Loucy (cell line): ENCODE data around the gene C1QTNF9B.
"Not testable (repeated sequence)": the region's sequence is repeated elsewhere in the genome, so short reads cannot be mapped to it uniquely, and the experiment has no call there.

Experiments
- H2AFZ ChIP-seq: fragments of 200-600 bp; sonication (generic); 2 replicates; pipeline ENCODE4 v1.6.0; 2016; ENCODE audit warnings: antibody characterized with exemption, mild to moderate bottlenecking, low read length, moderate library complexity
- H3F3A ChIP-seq: fragments of 200-600 bp; 2 replicates; pipeline ENCODE4 v1.6.0; 2016; ENCODE audit warnings: antibody characterized with exemption, low read depth, mild to moderate bottlenecking
- H3K27me3 ChIP-seq: fragments of 200-600 bp; sonication (generic); 2 replicates; pipeline ENCODE4 v1.6.1; 2014; ENCODE audit warnings: low read length, mild to moderate bottlenecking; ENCODE audit not compliant: insufficient read depth, poor library complexity, severe bottlenecking
- H3K36me3 ChIP-seq: fragments of 200-600 bp; sonication (generic); 2 replicates; pipeline ENCODE4 v1.6.1; 2016; ENCODE audit warnings: low read length; ENCODE audit not compliant: insufficient read depth
- H3K4me1 ChIP-seq: fragments of 200-600 bp; sonication (generic); 2 replicates; pipeline ENCODE4 v1.5.1; 2014; ENCODE audit warnings: low read length, mild to moderate bottlenecking; ENCODE audit not compliant: insufficient read depth, poor library complexity, severe bottlenecking
- H3K4me2 ChIP-seq: fragments of 200-600 bp; sonication (generic); 2 replicates; pipeline ENCODE4 v1.6.0; 2014; ENCODE audit warnings: antibody characterized with exemption, low read length, low read depth, mild to moderate bottlenecking; ENCODE audit not compliant: poor library complexity, severe bottlenecking
- H3K4me3 ChIP-seq: fragments of 200-600 bp; sonication (generic); 2 replicates; pipeline ENCODE4 v1.5.1; 2014; ENCODE audit warnings: low read length, mild to moderate bottlenecking, mixed read lengths; ENCODE audit not compliant: poor library complexity, severe bottlenecking
- H3K79me2 ChIP-seq: fragments of 200-600 bp; sonication (generic); 2 replicates; pipeline ENCODE4 v1.6.1; 2014; ENCODE audit warnings: low read length; ENCODE audit not compliant: insufficient read depth
- H3K9ac ChIP-seq: fragments of 200-600 bp; sonication (generic); 2 replicates; pipeline ENCODE4 v1.6.0; 2014; ENCODE audit warnings: mild to moderate bottlenecking, low read depth, low read length, moderate library complexity; ENCODE audit not compliant: poor library complexity, severe bottlenecking
- H3K9me2 ChIP-seq: fragments of 200-600 bp; sonication (generic); replicated peaks from 2 replicates; pipeline ENCODE4 v1.6.1; 2016; ENCODE audit warnings: low read depth, low read length, mixed read lengths
- H3K9me3 ChIP-seq: fragments of 200-600 bp; sonication (generic); 2 replicates; pipeline ENCODE4 v1.6.1; 2014; ENCODE audit warnings: mild to moderate bottlenecking, antibody characterized with exemption, low read length, low read depth; ENCODE audit not compliant: insufficient read depth
- H4K20me1 ChIP-seq: fragments of 200-600 bp; sonication (generic); 2 replicates; pipeline ENCODE4 v1.6.0; 2014; ENCODE audit warnings: antibody characterized with exemption, low read length, mild to moderate bottlenecking; ENCODE audit not compliant: insufficient read depth, poor library complexity, severe bottlenecking
- EZH2phosphoT487 ChIP-seq: fragments of 200-600 bp; IDR thresholded peaks from 2 replicates; pipeline ENCODE4 v1.6.1; 2018; ENCODE audit warnings: antibody characterized with exemption, mild to moderate bottlenecking, moderate library complexity, borderline replicate concordance
- TF ChIP-seq, protein P1 (sequence below): fragments of 200-600 bp; sonication (generic); conservative IDR thresholded peaks from 2 replicates; pipeline ENCODE4 v1.5.1; 2014; ENCODE audit warnings: mild to moderate bottlenecking, antibody characterized with exemption, low read length

The C1QTNF9B gene

DNA sequence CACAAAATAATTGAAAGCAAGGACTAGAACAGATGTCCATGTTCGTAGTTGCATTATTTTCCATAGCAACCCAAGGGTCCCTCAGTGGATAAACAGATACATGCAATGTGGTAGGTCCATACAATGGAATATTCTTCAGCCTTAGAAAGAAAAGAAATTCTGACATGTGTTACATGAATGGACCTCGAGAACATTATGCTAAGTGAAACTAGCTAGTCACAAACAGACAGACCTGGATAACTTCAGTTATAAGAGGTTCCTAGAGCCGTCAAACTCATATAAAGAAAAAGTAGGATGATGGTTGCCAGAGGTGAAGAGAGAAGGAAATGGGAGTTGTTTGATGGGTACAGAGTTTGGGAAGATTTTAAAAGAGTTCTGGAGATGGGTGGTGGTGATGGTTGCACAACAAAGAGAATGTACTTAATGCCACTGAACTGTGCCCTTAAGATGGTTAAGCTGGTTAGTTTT lies at the start of gene C1QTNF9B:
TSS of gene C1QTNF9B (minus strand) at position 51 of the 468 bp plus-strand sequence.
- H3K4me2 ChIP-seq, H3K9me3 ChIP-seq, H3K27me3 ChIP-seq, H3F3A ChIP-seq, H3K4me3 ChIP-seq, H2AFZ ChIP-seq, H3K4me1 ChIP-seq, H3K36me3 ChIP-seq, H3K79me2 ChIP-seq, H4K20me1 ChIP-seq, H3K9ac ChIP-seq, H3K9me2 ChIP-seq: not testable (repeated sequence)

DNA sequence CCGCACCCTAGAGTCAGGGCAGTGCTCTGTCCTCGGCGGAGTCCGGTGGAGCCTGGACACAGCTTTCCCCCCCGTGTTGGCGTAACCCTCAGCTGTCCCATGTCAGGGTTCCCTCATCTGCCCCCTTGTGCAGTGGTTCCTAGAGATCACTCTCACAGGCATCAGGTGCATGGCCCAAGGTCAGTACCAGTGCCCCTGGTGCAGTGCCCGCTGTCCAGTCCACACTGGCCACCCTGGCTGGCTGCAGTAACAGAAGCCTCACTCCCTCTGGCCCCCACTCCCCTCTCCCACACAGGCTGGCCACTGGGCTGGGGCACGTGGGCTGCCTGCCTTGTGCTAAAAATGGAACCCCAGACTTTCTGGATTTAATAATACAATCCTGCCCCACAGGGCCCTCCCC lies 49.6 kb upstream of the C1QTNF9B start:
- Histone ChIP-seq H3K9me2 (no peaks in the 10 kb centered on the region), H3K4me1 (no peaks in the 10 kb centered on the region), H3K4me3 (no peak overlapping the region), H3K27me3 (no peaks in the 10 kb centered on the region), H3K9me3 (no peaks in the 10 kb centered on the region), H3K36me3 (no peaks in the 10 kb centered on the region), H3F3A (no peaks in the 10 kb centered on the region), H2AFZ (no peak overlapping the region), H3K9ac (no peak overlapping the region), H4K20me1 (no peaks in the 10 kb centered on the region), H3K79me2 (no peaks in the 10 kb centered on the region), H3K4me2 (no peak overlapping the region)
- TF ChIP-seq, protein P1, sequence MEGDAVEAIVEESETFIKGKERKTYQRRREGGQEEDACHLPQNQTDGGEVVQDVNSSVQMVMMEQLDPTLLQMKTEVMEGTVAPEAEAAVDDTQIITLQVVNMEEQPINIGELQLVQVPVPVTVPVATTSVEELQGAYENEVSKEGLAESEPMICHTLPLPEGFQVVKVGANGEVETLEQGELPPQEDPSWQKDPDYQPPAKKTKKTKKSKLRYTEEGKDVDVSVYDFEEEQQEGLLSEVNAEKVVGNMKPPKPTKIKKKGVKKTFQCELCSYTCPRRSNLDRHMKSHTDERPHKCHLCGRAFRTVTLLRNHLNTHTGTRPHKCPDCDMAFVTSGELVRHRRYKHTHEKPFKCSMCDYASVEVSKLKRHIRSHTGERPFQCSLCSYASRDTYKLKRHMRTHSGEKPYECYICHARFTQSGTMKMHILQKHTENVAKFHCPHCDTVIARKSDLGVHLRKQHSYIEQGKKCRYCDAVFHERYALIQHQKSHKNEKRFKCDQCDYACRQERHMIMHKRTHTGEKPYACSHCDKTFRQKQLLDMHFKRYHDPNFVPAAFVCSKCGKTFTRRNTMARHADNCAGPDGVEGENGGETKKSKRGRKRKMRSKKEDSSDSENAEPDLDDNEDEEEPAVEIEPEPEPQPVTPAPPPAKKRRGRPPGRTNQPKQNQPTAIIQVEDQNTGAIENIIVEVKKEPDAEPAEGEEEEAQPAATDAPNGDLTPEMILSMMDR = no peak
- TF ChIP-seq EZH2phosphoT487 = no peak

DNA sequence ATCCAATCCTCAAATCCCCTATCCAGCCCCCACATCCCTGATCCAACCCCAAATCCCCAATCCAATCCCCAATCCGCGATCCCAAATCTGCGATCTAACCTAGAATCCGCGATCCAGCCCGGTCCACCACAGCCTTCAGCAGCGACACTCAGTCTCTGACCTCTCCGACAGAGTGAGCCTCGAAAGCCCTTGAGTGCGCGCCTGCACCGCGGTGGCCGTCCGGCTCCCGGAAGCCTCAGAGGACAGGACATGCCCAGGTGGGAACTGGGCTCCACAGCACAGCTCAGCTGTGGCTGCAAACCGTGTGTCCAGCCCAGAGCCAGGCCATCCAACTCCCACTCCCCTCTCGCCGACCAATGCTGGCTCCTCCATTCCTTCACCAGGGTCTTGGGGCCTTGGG lies 48.8 kb upstream of the C1QTNF9B start:
- no peaks in the 10 kb centered on the region for H3K4me1 ChIP-seq
- H3F3A ChIP-seq = no peaks in the 10 kb centered on the region
- H3K36me3 ChIP-seq = no peaks in the 10 kb centered on the region
- no peaks in the 10 kb centered on the region for H3K79me2 ChIP-seq
- TF ChIP-seq, protein P1 = no peak
- TF ChIP-seq EZH2phosphoT487 = no peak
- H2AFZ ChIP-seq = no peak overlapping the region
- no peaks in the 10 kb centered on the region for H3K9me3 ChIP-seq
- H3K9ac ChIP-seq = no peak overlapping the region
- H3K27me3 ChIP-seq = no peaks in the 10 kb centered on the region
- no peak overlapping the region for H3K4me2 ChIP-seq
- H3K4me3 ChIP-seq = no peak overlapping the region
- no peaks in the 10 kb centered on the region for H3K9me2 ChIP-seq
- H4K20me1 ChIP-seq = no peaks in the 10 kb centered on the region

GRCh38 chr13:23945612-23946011 lies 48.3 kb upstream of the C1QTNF9B start:
- Histone ChIP-seq H3K9ac (no peak overlapping the region), H3K9me2 (no peaks in the 10 kb centered on the region), H3K4me2 (no peak overlapping the region), H3K36me3 (no peaks in the 10 kb centered on the region), H3K4me1 (no peaks in the 10 kb centered on the region), H3K4me3 (no peak overlapping the region), H3F3A (no peaks in the 10 kb centered on the region), H3K9me3 (no peaks in the 10 kb centered on the region), H2AFZ (no peak overlapping the region), H3K27me3 (no peaks in the 10 kb centered on the region), H4K20me1 (no peaks in the 10 kb centered on the region), H3K79me2 (no peaks in the 10 kb centered on the region)
- no peak for TF ChIP-seq EZH2phosphoT487
- TF ChIP-seq, protein P1 = no peak
